ENCODE data around the gene NOB1. TPM values are rescaled to one million over a fixed set of nuclear protein-coding genes. Genes with fewer than 3 reads are reported as not detected.
A peak's percentile ranks its signal among the peaks of the same experiment; 100 is the strongest.
"Not testable (repeated sequence)": the region's sequence is repeated elsewhere in the genome, so short reads cannot be mapped to it uniquely, and the experiment has no call there.

Gene NOB1
- total RNA-seq (10 to 100 TPM; 32.1 to 36.8 TPM), total RNA-seq (26.4 to 34.3 reads per million in 2 donors)

- Mint-ChIP-seq H3K36me3 (ENCODE audit: low read depth) (peaks cover 5% of the 10 kb centered on the region), H3K4me3 (peak within 1 kb of the TSS; percentile 99), H3K4me1 (peaks cover 32% of the 10 kb centered on the region), H3K27ac (peak within 1 kb of the TSS; percentile 99), H3K27me3 (no peaks in the 10 kb centered on the region)
- H3K9me3 ChIP-seq (ENCODE audit: control insufficient read depth, low read length, poor library complexity, severe bottlenecking), result no peaks in the 10 kb centered on the region
- ATAC-seq (peak; percentile 97), DNase-seq (peak; percentile 97 to 99 (median 98))
Measured at GRCh38 chr16:69754469-69755310, at the start of gene NOB1. Gene NOB1 (minus strand): TSS chr16:69754926. CDS start chr16:69754910, 16 bp downstream.

- peaks cover 2% of the 10 kb centered on the region for H3K36me3 Mint-ChIP-seq (ENCODE audit: low read depth)
- ATAC-seq (no peak), DNase-seq (no peak)
- H3K27ac Mint-ChIP-seq, result peak overlapping the region; percentile 14
- no peaks in the 10 kb centered on the region for H3K9me3 ChIP-seq (ENCODE audit: control insufficient read depth, low read length, poor library complexity, severe bottlenecking)
- H3K4me1 Mint-ChIP-seq, result no peaks in the 10 kb centered on the region
- no peaks in the 10 kb centered on the region for H3K27me3 Mint-ChIP-seq
- H3K4me3 Mint-ChIP-seq, result no peak overlapping the region
Measured at GRCh38 chr16:69804297-69804696, 49.6 kb upstream of the NOB1 start.

DNA sequence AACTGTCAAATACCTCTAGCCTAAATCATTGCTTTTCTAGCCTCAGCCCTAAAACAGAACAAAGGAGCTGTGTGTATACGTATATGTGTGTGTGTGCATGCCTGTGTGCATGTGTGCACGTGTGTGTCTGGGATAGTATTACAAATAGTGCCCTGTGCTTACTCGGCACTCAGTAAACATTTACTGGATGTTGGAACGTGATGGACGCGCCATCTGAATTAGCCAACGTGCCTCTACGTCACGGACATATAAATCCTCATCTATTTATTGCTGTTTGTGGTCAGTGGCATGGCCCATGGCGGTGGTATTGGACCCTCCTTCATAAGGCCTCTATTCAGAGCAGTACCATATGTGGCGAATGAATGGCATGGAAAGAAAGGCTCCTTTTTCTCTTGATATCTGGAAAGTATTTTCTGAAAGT lies 44.9 kb upstream of the NOB1 start:
- H3K27me3 Mint-ChIP-seq, result no peaks in the 10 kb centered on the region
- H3K36me3 Mint-ChIP-seq (ENCODE audit: low read depth), result peaks cover 5% of the 10 kb centered on the region
- H3K4me3 Mint-ChIP-seq, result no peak overlapping the region
- no peak for DNase-seq
- H3K27ac Mint-ChIP-seq, result peak overlapping the region; percentile 3
- ATAC-seq, result no peak
- H3K9me3 ChIP-seq (ENCODE audit: control insufficient read depth, low read length, poor library complexity, severe bottlenecking), result no peaks in the 10 kb centered on the region
- peaks cover 1% of the 10 kb centered on the region for H3K4me1 Mint-ChIP-seq

GRCh38 chr16:69798466-69798865 lies 43.7 kb upstream of the NOB1 start:
- Mint-ChIP-seq H3K4me1 (peaks cover 3% of the 10 kb centered on the region), H3K4me3 (no peak overlapping the region), H3K27me3 (no peaks in the 10 kb centered on the region), H3K36me3 (ENCODE audit: low read depth) (peaks cover 5% of the 10 kb centered on the region), H3K27ac (no peak overlapping the region)
- ATAC-seq, result no peak
- DNase-seq, result no peak
- no peaks in the 10 kb centered on the region for H3K9me3 ChIP-seq (ENCODE audit: control insufficient read depth, low read length, poor library complexity, severe bottlenecking)

DNA sequence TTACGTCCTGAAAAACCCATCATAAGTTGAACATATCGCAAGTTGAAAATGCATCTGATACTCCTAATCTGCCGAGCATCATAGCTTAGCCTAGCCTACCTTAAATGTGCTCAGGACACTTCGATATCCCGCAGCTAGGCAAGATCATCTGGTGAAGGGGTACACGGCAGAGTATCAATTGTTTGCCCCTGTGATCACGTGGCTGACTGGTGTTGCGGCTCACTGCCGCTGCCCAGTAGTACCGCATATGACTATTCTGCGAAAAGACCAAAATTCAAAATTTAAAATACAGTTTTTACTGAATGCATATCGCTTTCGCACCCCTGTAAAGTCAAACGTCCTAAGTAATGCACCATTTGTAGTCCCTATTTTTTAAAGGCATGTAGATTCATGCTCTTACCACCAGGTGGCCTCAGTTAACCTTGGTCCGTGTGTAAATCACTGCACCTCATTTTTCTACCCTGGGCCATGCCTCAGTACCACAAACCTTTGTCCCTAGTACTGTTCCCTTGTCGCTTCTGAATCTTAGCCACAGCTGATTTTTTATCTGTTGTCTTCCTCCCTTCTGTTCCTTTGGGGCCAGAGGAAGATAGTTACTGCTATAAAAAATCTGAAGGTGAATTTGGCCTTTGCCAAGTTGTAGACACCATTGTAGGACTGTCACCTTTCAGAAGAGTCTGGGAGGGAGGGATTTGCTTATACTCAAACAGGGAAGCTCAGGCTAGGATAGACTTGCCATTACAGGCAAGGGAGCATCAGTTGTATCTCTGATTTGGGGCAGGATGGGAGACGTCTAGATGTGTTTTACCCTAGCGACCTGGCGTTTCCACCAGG lies 41.8 kb upstream of the NOB1 start:
- no peaks in the 10 kb centered on the region for H3K9me3 ChIP-seq (ENCODE audit: control insufficient read depth, low read length, poor library complexity, severe bottlenecking)
- H3K36me3 Mint-ChIP-seq (ENCODE audit: low read depth), result peaks cover 3% of the 10 kb centered on the region
- peak; percentile 86 for ATAC-seq
- H3K27ac Mint-ChIP-seq, result no peak overlapping the region
- no peak for DNase-seq
- H3K4me1 Mint-ChIP-seq, result peaks cover 6% of the 10 kb centered on the region
- no peak overlapping the region for H3K4me3 Mint-ChIP-seq
- no peaks in the 10 kb centered on the region for H3K27me3 Mint-ChIP-seq

GRCh38 chr16:69794486-69794885 lies 39.8 kb upstream of the NOB1 start:
- Mint-ChIP-seq H3K4me3 (peak overlapping the region; percentile 66), H3K36me3 (ENCODE audit: low read depth) (peaks cover 3% of the 10 kb centered on the region), H3K27ac (peak overlapping the region; percentile 62), H3K27me3 (no peaks in the 10 kb centered on the region), H3K4me1 (peaks cover 6% of the 10 kb centered on the region)
- no peaks in the 10 kb centered on the region for H3K9me3 ChIP-seq (ENCODE audit: control insufficient read depth, low read length, poor library complexity, severe bottlenecking)
- ATAC-seq, result no peak
- no peak for DNase-seq

- peaks cover 7% of the 10 kb centered on the region for H3K4me1 Mint-ChIP-seq
- DNase-seq, result no peak
- no peak overlapping the region for H3K27ac Mint-ChIP-seq
- no peak overlapping the region for H3K4me3 Mint-ChIP-seq
- H3K27me3 Mint-ChIP-seq, result no peaks in the 10 kb centered on the region
- H3K9me3 ChIP-seq (ENCODE audit: control insufficient read depth, low read length, poor library complexity, severe bottlenecking), result no peaks in the 10 kb centered on the region
- no peaks in the 10 kb centered on the region for H3K36me3 Mint-ChIP-seq (ENCODE audit: low read depth)
- ATAC-seq, result no peak
Measured at GRCh38 chr16:69793526-69793925, 38.8 kb upstream of the NOB1 start.

GRCh38 chr16:69791391-69791847 lies 36.7 kb upstream of the NOB1 start:
- not testable (repeated sequence) for H3K27ac Mint-ChIP-seq; H3K27me3 Mint-ChIP-seq; H3K36me3 Mint-ChIP-seq (ENCODE audit: low read depth)

DNA sequence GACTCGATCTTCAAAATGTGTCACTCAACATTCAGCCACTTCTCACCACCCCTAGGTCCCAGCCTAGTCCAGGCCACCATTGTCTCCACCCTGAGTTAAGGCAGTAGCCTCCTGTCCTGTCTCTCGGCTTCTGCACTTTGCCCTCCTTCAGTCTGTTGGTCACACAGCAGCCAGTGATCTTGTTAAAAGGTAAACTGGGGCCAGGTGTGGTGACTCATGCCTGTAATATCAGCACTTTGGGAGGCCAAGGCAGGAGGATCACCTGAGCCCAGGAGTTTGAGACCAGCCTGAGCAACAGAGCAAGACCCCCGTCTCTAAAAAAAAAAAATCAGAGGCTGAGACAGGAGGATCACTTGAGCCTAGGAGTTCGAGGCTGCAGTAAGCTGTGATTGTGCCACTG lies 33.2 kb upstream of the NOB1 start:
- H3K27ac Mint-ChIP-seq, result peak overlapping the region; percentile 84
- no peaks in the 10 kb centered on the region for H3K27me3 Mint-ChIP-seq
- H3K9me3 ChIP-seq (ENCODE audit: control insufficient read depth, low read length, poor library complexity, severe bottlenecking), result no peaks in the 10 kb centered on the region
- DNase-seq (no peak), ATAC-seq (no peak)
- H3K4me3 Mint-ChIP-seq, result no peak overlapping the region
- peaks cover 2% of the 10 kb centered on the region for H3K36me3 Mint-ChIP-seq (ENCODE audit: low read depth)
- H3K4me1 Mint-ChIP-seq, result peaks cover 9% of the 10 kb centered on the region

More at GRCh38 chr16:69791391-69791847, 36.7 kb upstream of the NOB1 start:
- not testable (repeated sequence) for DNase-seq; ATAC-seq; H3K9me3 ChIP-seq (ENCODE audit: control insufficient read depth, low read length, poor library complexity, severe bottlenecking); H3K4me3 Mint-ChIP-seq
- H3K4me1 Mint-ChIP-seq, result peaks cover 12% of the 10 kb centered on the region

DNA sequence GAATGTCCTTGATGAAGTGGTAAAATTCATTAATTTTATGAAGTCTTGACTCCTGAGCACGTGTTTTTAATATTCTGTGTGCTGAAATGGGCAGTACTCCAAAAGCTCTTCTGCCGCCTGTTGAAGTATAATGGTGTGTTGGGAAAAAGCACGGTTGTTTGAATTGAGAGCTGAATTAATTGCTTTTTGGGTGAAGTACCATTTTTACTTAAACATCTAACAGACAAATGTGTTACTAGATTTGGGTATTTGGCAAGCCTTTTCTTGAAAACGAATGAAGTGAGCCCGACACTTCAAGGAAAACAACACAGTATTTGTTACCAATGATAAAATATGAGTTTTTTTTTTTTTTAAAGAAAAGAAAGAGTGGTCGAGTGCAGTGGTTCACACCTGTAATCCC lies 29.9 kb upstream of the NOB1 start:
- no peaks in the 10 kb centered on the region for H3K9me3 ChIP-seq (ENCODE audit: control insufficient read depth, low read length, poor library complexity, severe bottlenecking)
- Mint-ChIP-seq H3K4me1 (peaks cover 11% of the 10 kb centered on the region), H3K4me3 (no peak overlapping the region), H3K27ac (no peak overlapping the region), H3K36me3 (ENCODE audit: low read depth) (peaks cover 2% of the 10 kb centered on the region), H3K27me3 (no peaks in the 10 kb centered on the region)
- no peak for DNase-seq
- no peak for ATAC-seq

- Mint-ChIP-seq H3K4me1 (peaks cover 4% of the 10 kb centered on the region), H3K27me3 (no peaks in the 10 kb centered on the region), H3K27ac (peak overlapping the region; percentile 82), H3K4me3 (no peak overlapping the region), H3K36me3 (ENCODE audit: low read depth) (peaks cover 2% of the 10 kb centered on the region)
- no peak for ATAC-seq
- H3K9me3 ChIP-seq (ENCODE audit: control insufficient read depth, low read length, poor library complexity, severe bottlenecking), result no peaks in the 10 kb centered on the region
- DNase-seq, result no peak
Measured at GRCh38 chr16:69781118-69781517, 26.4 kb upstream of the NOB1 start.

GRCh38 chr16:69779724-69780123 lies 25.0 kb upstream of the NOB1 start:
- H3K4me1 Mint-ChIP-seq, result peaks cover 2% of the 10 kb centered on the region
- no peaks in the 10 kb centered on the region for H3K9me3 ChIP-seq (ENCODE audit: control insufficient read depth, low read length, poor library complexity, severe bottlenecking)
- DNase-seq (no peak), ATAC-seq (no peak)
- H3K36me3 Mint-ChIP-seq (ENCODE audit: low read depth), result peaks cover 2% of the 10 kb centered on the region
- H3K27me3 Mint-ChIP-seq, result no peaks in the 10 kb centered on the region
- no peak overlapping the region for H3K27ac Mint-ChIP-seq
- H3K4me3 Mint-ChIP-seq, result no peak overlapping the region

DNA sequence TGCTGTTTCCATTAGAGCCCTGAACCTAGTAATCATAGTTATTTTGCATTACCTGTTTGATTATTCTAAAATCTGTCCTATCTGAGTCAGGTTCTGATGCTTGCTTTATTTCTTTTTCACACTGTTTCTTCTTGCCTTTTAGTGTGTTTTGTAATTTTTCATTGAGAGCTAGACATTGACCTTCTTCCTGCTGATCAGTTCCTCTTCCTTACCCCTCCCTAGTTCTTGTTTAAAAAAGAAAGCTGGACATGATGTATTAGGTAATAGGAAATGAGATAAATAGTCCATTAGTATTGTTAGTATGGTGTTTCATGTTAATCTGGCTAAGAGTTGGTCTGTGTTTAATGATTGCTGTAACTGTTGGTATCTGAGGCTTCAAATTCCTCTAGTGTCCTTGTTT lies 20.8 kb upstream of the NOB1 start:
- Mint-ChIP-seq H3K27me3 (no peaks in the 10 kb centered on the region), H3K27ac (no peak overlapping the region), H3K4me1 (peaks cover 17% of the 10 kb centered on the region), H3K36me3 (ENCODE audit: low read depth) (peaks cover 6% of the 10 kb centered on the region), H3K4me3 (no peak overlapping the region)
- no peaks in the 10 kb centered on the region for H3K9me3 ChIP-seq (ENCODE audit: control insufficient read depth, low read length, poor library complexity, severe bottlenecking)
- ATAC-seq (no peak), DNase-seq (no peak)

Measured in T-helper 17 cell (primary cell).